ENCODE results near the gene DHX35.

DNA sequence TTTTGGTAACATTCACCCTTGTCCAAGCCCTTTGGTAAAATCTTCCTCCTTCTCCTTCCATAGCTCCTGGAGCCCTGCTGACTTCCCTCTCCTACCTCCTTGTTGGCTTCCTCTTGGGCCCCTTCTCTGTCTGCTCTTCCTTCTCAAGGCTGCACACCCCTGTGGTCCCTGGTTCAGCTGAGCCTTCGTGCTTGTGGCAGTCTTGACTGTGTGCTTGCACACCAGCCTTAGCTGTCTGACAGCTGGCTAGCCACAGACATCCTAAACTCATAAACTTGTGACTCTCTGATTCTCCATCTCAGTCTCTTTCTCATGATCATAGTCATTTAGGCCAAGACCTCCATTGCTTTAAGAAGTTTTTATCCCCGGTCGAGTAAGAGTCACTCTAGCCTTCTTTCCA lies 37.1 kb downstream of the DHX35 start:
- TF ChIP-seq, protein P1, sequence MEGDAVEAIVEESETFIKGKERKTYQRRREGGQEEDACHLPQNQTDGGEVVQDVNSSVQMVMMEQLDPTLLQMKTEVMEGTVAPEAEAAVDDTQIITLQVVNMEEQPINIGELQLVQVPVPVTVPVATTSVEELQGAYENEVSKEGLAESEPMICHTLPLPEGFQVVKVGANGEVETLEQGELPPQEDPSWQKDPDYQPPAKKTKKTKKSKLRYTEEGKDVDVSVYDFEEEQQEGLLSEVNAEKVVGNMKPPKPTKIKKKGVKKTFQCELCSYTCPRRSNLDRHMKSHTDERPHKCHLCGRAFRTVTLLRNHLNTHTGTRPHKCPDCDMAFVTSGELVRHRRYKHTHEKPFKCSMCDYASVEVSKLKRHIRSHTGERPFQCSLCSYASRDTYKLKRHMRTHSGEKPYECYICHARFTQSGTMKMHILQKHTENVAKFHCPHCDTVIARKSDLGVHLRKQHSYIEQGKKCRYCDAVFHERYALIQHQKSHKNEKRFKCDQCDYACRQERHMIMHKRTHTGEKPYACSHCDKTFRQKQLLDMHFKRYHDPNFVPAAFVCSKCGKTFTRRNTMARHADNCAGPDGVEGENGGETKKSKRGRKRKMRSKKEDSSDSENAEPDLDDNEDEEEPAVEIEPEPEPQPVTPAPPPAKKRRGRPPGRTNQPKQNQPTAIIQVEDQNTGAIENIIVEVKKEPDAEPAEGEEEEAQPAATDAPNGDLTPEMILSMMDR (IDR thresholded peaks at IDR 0.05), result no peak
- TF ChIP-seq POLR2A (IDR thresholded peaks at IDR 0.05), result no peak
